22Rv1 (cell line): Measurements from ENCODE around the gene BSX.

Experiments used
- H3K27ac ChIP-seq: fragments of 450-650 bp; 2 replicates; pipeline ENCODE4 v1.5.1; 2017
- ZFX ChIP-seq: fragments of 450-650 bp; IDR thresholded peaks from 2 replicates; pipeline ENCODE4 v1.6.1; 2017; ENCODE audit warnings: antibody characterized with exemption, borderline replicate concordance
- TF ChIP-seq, protein P1 (sequence below): fragments of 450-650 bp; IDR thresholded peaks from 2 replicates; pipeline ENCODE4 v1.5.1; 2017; ENCODE audit warnings: mild to moderate bottlenecking

BSX gene

GRCh38 chr11:122998727-122999366, 17.2 kb upstream of the BSX start:
- TF ChIP-seq, protein P1, sequence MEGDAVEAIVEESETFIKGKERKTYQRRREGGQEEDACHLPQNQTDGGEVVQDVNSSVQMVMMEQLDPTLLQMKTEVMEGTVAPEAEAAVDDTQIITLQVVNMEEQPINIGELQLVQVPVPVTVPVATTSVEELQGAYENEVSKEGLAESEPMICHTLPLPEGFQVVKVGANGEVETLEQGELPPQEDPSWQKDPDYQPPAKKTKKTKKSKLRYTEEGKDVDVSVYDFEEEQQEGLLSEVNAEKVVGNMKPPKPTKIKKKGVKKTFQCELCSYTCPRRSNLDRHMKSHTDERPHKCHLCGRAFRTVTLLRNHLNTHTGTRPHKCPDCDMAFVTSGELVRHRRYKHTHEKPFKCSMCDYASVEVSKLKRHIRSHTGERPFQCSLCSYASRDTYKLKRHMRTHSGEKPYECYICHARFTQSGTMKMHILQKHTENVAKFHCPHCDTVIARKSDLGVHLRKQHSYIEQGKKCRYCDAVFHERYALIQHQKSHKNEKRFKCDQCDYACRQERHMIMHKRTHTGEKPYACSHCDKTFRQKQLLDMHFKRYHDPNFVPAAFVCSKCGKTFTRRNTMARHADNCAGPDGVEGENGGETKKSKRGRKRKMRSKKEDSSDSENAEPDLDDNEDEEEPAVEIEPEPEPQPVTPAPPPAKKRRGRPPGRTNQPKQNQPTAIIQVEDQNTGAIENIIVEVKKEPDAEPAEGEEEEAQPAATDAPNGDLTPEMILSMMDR: no peak
- no peak for TF ChIP-seq ZFX

GRCh38 chr11:122995526-122995925, 13.9 kb upstream of the BSX start:
- H3K27ac ChIP-seq: no peak overlapping the region
- TF ChIP-seq ZFX: no peak
- TF ChIP-seq, protein P1: no peak

More at GRCh38 chr11:122998727-122999366, 17.2 kb upstream of the BSX start:
- H3K27ac ChIP-seq: no peak overlapping the region

DNA sequence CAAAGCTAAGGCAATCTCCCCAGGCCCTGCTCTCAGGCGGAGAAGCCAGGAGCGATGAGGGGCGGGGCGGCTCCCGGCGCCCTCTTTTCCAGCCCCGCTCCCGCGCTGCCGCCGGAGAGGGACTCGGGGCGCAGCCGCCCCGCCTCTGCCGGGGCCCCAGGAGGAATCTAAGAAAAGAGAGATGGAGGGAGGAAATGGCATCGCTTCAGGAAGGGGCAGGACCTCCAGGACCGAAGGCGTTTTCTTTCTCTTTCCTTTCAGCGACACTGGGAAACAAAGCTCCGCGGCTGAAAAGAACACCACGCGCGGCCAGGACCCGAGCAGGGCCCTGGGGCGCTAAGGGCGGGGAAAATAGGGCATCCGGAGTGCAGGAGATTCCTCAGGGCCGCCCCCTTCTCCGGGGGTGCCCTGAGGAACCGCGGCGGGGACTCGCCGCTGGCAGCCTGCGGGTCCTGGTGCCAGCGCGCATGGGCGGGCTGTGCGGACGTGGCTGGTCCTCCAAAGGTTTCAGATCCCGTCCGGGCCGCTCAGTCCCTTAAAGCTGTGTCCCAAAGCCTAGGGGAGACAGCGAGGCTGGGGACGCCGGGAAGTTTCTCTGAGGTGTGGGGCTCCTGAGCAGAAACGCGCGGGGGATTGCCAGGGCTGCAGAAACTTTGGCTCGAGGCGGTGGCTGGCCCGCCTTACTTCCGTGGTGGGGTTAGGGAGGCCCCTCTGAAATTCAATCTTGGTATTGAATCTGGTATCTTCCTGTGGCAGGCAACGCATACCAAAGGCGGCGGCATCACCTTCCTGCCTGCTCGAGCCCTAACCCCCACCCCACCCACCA, 2.8 kb upstream of the BSX start:
- TF ChIP-seq, protein P1: no peak
- no peak for TF ChIP-seq ZFX
- no peak overlapping the region for H3K27ac ChIP-seq

- H3K27ac ChIP-seq: no peak overlapping the region
- TF ChIP-seq, protein P1: no peak
- no peak for TF ChIP-seq ZFX
Observed at GRCh38 chr11:122983438-122984185, 2.0 kb upstream of the BSX start.

GRCh38 chr11:122979815-122980595, 1.6 kb downstream of the BSX start:
- no peak overlapping the region for H3K27ac ChIP-seq
- TF ChIP-seq, protein P1: no peak

DNA sequence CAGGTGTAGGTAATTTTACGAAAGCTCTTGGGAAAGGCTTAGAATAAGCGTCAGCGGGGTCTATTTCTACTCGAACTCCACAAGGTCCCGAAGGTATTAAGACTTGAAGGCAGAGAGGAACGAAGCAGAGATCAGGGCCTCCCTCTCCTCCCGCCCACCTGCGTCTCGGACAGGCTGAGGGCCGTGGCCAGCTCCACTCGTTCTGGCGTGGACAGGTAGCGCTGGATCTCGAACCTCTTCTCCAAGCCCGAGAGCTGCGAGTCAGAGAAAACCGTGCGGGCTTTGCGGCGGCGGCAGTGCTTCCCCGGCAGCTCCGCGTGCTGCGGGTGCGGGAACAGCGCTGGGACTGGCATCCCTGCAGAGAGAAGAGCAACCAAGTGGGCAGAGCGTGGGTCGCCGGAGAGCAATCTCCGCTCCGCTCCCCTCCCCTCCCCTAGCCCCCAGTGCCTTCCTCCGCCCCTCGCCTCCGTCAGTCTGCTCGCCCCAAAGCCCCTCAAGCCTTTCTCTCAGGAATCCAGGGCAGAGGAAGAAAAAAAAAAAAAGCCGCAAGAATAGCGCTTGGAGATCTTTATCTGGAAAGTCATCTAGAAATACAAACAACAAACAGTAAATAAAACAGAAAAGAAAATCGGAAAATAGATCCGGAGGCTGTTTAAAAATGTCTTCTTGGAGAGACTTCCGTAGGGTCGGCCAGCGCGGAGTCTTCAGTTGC, 2.4 kb downstream of the BSX start:
- no peak for TF ChIP-seq ZFX
- TF ChIP-seq, protein P1: no peak

More for the DNA sequence above, 2.4 kb downstream of the BSX start:
- no peak overlapping the region for H3K27ac ChIP-seq
